Measurements from ENCODE around the gene LRRC36.

GRCh38 chr16:67431775-67432505 lies 105.3 kb downstream of the LRRC36 start:
- TF ChIP-seq POLR2AphosphoS5 (IDR thresholded peaks at IDR 0.05): no peak
- TF ChIP-seq POLR2A (IDR thresholded peaks at IDR 0.05; ENCODE audit: low read depth): no peak

Measured in esophagus muscularis mucosa (tissue), 2 donors.